Hematopoietic multipotent progenitor cell treated with erythropoietin and hydrocortisone succinate and interleukin-3 and kit ligand, for 8 days (in vitro differentiated cells): Measurements from ENCODE around the gene BCORL1.
A peak's percentile ranks its signal among the peaks of the same experiment; 100 is the strongest.

ENCODE experiments used
- DNase-seq: peaks from one replicate; pipeline ENCODE4 v3.0.0-alpha.2; 2015

BCORL1 gene

GRCh38 chrX:129982300-129983251 is at the start of gene BCORL1:
Gene BCORL1 (plus strand): TSS chrX:129982635. CDS start chrX:130005232, 22,597 bp downstream.
- peak; percentile 88 for DNase-seq

- peak; percentile 42 for DNase-seq
These were observed 49.6 kb upstream of the BCORL1 start for GRCh38 chrX:129932821-129933321.

GRCh38 chrX:129933700-129934099 is 48.7 kb upstream of the BCORL1 start:
- no peak for DNase-seq

GRCh38 chrX:129934461-129934860 is 48.0 kb upstream of the BCORL1 start:
- DNase-seq = no peak

GRCh38 chrX:129934952-129935351 is 47.5 kb upstream of the BCORL1 start:
- DNase-seq = no peak

- no peak for DNase-seq
These were observed 44.4 kb upstream of the BCORL1 start for GRCh38 chrX:129938081-129938480.

GRCh38 chrX:129939986-129940385 is 42.4 kb upstream of the BCORL1 start:
- DNase-seq = no peak

GRCh38 chrX:129940721-129941120 is 41.7 kb upstream of the BCORL1 start:
- DNase-seq = no peak

- DNase-seq = no peak
These were observed 37.3 kb upstream of the BCORL1 start for GRCh38 chrX:129945131-129945530.

GRCh38 chrX:129953334-129953648 is 29.1 kb upstream of the BCORL1 start:
- no peak for DNase-seq

- no peak for DNase-seq
These were observed 28.6 kb upstream of the BCORL1 start for GRCh38 chrX:129953881-129954280.

- no peak for DNase-seq
These were observed 27.6 kb upstream of the BCORL1 start for GRCh38 chrX:129954804-129955203.

- no peak for DNase-seq
These were observed 26.8 kb upstream of the BCORL1 start for GRCh38 chrX:129955682-129956081.

- no peak for DNase-seq
These were observed 26.3 kb upstream of the BCORL1 start for GRCh38 chrX:129956145-129956544.

- no peak for DNase-seq
These were observed 25.7 kb upstream of the BCORL1 start for GRCh38 chrX:129956765-129957164.

GRCh38 chrX:129957241-129958082 is 25.0 kb upstream of the BCORL1 start:
- DNase-seq = peak; percentile 71

GRCh38 chrX:129958083-129958465 is 24.4 kb upstream of the BCORL1 start:
- no peak for DNase-seq

GRCh38 chrX:129958814-129959492 is 23.5 kb upstream of the BCORL1 start:
- DNase-seq = no peak

GRCh38 chrX:129959493-129959832 is 23.0 kb upstream of the BCORL1 start:
- DNase-seq = no peak

GRCh38 chrX:129961180-129962083 is 21.0 kb upstream of the BCORL1 start:
- peak; percentile 82 for DNase-seq

GRCh38 chrX:129963729-129964128 is 18.7 kb upstream of the BCORL1 start:
- no peak for DNase-seq

GRCh38 chrX:129965166-129965565 is 17.3 kb upstream of the BCORL1 start:
- DNase-seq = no peak
